ENCODE measurements around the gene VGLL2. TPM values are rescaled to one million over a fixed set of nuclear protein-coding genes. Genes with fewer than 3 reads are reported as not detected.

The VGLL2 gene
- total RNA-seq, 4 donors from 2014 or later: 4.9 to 27.5 (median 10.1) TPM

GRCh38 chr6:117317261-117317660 is 51.9 kb downstream of the VGLL2 start:
- intact Hi-C loops (cut with DNase I; ENCODE audit: low total_unique reads): loop anchor here (1.0 to 5.0 kb wide), 3 partner anchors 36 to 345 kb away; no protein-coding TSS in a partner anchor
- Histone ChIP-seq H3K4me1 (peaks cover 0 to 6% of the 10 kb centered on the region in 2 donors), H3K27ac (no peak overlapping the region), H3K36me3 (no peaks in the 10 kb centered on the region), H3K4me3 (no peak overlapping the region), H3K9me3 (no peaks in the 10 kb centered on the region), H3K27me3 (no peaks in the 10 kb centered on the region)
- peak; percentile 73 to 79 for ATAC-seq
- TF ChIP-seq POLR2A (IDR thresholded peaks at IDR 0.05): no peak
- TF ChIP-seq CTCF (IDR thresholded peaks at IDR 0.05 in 4 of 5, conservative IDR thresholded peaks at IDR 0.05 in 1 of 5): peak; percentile 54 to 70 (median 63)
- in situ Hi-C loops (cut with MboI; ENCODE audit: low sequenced_read_pairs in 4 of 4): loop anchor here in 1 of 4 donors (5.0 kb wide), 1 partner anchor 350 kb away; no protein-coding TSS in a partner anchor
- DNase-seq: no peak

Other genes starting within 250 kb of the VGLL2 start
- not detected for gene ROS1, start 160.4 kb downstream of the VGLL2 start, total RNA-seq
- gene DCBLD1, start 217.1 kb downstream of the VGLL2 start, total RNA-seq: 1 to 10 TPM; 4.3 to 8.1 (median 5.2) TPM